ENCODE data around the gene MAPKAP1.

DNA sequence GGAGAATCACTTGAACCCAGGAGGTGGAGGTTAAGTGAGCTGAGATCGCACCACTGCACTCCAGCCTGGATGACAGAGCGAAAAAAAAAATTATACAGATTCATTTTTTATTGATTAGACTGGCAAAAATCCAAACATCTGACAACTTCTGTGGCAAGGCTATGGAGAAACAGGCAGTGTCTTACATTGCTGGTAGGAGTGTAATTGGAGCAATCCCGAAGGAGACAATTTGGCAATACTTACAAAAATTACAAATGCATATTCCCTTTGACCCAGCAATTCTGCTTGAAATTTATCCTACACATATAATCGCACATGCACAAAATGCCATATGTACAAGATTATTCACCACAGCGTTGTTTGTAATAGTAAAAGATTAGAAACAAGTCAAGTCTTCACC lies 86.8 kb downstream of the MAPKAP1 start:
- TF ChIP-seq POLR2A (IDR thresholded peaks at IDR 0.05; ENCODE audit: low read length): no peak
- TF ChIP-seq GATA1 (IDR thresholded peaks at IDR 0.05; ENCODE audit: low read depth, low read length): no peak
